IMR-90 (cell line): Measurements from ENCODE around the gene COG7.

Experiments
- RAD21 ChIP-seq: IDR thresholded peaks from 2 replicates; pipeline ENCODE4 v1.6.1; 2012; ENCODE audit warnings: low read length, improper control_type of control experiment
- RCOR1 ChIP-seq: IDR thresholded peaks from 2 replicates; pipeline ENCODE4 v1.6.1; 2012; ENCODE audit warnings: mild to moderate bottlenecking, low read length, improper control_type of control experiment; ENCODE audit not compliant: insufficient replicate concordance
- TF ChIP-seq, protein P1 (sequence below): conservative IDR thresholded peaks from 2 replicates; pipeline ENCODE4 v1.5.1; 2012; ENCODE audit warnings: mild to moderate bottlenecking, low read depth, low read length, improper control_type of control experiment

DNA sequence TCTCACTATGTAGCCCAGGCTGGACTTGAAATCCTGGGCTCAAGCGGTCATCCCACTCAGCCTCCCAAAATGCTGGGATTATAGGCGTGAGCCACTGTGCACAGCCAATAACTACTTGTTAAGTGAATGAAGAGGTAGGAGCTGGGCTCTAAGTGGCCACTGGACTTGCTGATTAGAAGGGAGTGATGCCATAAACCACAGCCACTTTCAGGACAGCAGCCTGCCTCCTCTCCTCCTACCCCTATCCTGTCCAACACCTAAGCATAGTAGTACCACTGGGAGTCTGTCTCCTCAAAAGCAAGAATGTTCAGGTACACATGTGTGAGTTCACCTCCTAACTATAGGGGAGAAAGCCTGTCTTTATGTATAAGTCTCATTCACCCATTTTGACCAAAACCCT, 12.2 kb upstream of the COG7 start:
- TF ChIP-seq, protein P1, sequence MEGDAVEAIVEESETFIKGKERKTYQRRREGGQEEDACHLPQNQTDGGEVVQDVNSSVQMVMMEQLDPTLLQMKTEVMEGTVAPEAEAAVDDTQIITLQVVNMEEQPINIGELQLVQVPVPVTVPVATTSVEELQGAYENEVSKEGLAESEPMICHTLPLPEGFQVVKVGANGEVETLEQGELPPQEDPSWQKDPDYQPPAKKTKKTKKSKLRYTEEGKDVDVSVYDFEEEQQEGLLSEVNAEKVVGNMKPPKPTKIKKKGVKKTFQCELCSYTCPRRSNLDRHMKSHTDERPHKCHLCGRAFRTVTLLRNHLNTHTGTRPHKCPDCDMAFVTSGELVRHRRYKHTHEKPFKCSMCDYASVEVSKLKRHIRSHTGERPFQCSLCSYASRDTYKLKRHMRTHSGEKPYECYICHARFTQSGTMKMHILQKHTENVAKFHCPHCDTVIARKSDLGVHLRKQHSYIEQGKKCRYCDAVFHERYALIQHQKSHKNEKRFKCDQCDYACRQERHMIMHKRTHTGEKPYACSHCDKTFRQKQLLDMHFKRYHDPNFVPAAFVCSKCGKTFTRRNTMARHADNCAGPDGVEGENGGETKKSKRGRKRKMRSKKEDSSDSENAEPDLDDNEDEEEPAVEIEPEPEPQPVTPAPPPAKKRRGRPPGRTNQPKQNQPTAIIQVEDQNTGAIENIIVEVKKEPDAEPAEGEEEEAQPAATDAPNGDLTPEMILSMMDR, result no peak
- TF ChIP-seq RCOR1 (no peak), RAD21 (no peak)
